Activated CD8-positive, alpha-beta memory T cell treated with anti-CD3 and anti-CD28 coated beads for 4 hours (primary cell): ENCODE data around the gene ANKRD60.

ENCODE experiments used
- DNase-seq, 2 donors: peaks; one replicate each; pipeline ENCODE4 v3.0.0-alpha.2; 2020; ENCODE audit warnings: low read depth in 2 of 2

The ANKRD60 gene, protein sequence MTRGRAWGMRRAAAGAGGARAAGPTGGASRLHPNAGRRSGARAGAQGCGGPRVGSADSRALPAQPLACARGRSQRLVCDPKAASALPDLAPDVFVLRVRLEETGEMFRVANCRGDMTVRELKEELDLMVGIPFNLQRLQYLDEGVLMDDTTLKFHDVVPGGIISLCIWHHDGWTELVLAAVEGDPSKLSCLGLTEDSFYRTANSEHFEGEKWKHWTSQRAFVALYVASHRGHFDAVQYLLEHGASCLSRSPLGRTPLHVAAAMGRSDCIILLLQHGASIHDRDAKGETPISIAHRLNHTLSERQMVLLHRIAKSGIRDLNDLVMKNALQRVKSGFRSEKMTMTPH

DNA sequence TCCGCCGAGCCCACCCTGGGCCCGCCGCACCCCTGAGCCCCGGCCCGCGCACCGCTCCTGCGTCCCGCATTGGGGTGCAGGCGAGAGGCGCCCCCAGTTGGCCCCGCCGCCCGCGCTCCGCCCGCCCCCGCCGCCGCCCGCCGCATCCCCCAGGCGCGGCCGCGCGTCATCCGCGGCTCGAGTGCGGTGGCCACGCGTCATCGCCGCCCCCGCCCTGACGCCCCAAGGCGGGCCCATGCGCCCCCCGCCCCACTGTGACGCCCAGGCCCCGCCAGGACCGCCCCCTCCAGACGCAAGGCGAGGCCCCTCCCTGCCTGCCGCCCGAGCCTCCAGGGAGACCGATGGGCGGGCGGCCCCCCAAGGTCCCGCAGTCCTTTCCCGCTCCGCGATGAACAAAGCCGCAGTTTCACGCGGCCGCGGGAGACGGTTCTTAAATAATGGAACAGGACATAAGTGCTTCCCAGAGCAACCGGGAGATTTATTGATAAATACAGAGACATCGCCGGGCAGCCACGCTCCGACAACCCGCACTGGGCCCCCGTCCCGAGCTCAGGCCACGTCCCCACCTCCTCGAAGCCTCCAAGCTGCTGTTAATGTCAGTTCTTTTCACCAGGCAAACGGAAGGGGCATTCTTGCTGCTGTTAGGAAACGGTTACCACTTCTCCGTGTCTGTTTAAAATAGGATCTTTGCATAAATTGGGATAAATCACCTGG is at the start of gene ANKRD60:
ANKRD60 (minus strand) TSS at position 170 of the 714 bp plus-strand sequence; CDS start at position 170, 0 bp downstream.
- DNase-seq, result peak; percentile 13 to 19

DNA sequence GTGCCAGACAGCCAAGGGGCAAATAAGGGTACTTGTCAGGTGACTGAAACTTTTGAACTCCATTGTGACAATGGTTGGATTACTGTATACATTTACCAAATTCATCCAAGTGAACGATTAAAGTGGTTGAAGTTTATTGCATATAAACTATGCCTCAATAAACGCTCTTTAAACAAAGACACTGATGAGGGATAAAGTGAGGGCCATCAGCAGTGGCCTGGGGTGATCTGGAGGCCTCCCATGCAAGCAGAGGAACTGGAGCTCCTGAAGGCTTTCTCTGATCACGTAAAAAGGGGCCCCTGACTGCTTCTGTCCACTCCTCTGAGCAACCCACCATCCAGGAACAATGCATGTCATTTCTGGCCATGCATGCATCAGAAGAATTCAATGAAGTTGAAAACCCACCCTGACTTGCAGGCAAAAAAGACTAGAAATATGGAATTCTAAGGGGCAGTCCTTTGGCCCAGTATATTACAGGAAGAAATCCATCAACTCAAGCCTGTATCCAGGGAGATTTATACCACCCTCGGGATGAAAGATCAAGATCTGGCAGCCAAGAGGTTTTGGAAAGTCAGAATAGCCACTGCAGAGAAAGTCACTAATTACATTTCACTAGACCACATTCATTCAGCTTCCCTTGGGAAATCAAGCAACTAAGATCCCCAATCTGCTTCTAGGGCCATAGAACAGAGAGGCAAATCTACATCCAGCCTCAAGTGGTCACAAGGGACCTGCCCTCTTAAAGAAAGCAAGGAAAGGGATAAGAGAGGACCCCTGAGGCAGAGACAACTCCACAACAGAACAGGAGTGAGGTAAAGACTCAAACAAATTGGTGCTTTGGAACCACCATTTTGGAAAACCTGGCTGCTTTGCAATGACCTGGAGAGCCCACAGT is 49.4 kb upstream of the ANKRD60 start:
- DNase-seq, result no peak

DNA sequence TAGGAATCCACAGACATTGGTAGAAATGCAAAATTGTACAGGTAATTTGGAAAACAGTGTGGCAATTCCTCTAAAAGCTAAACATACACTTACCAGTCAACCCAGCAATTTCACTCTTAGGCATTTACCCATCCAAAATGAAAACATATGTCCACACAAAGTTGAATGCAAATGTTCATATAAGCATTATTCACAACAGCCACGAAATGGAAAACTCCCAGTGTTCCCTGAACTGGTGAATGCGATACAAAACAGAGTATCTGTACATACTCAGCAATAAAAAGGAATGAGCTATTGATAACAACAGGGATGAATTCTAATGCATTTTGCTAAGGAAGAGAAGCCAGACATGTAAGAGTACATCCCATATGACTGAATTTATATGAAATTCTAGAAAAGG is 48.7 kb upstream of the ANKRD60 start:
- DNase-seq, result no peak

DNA sequence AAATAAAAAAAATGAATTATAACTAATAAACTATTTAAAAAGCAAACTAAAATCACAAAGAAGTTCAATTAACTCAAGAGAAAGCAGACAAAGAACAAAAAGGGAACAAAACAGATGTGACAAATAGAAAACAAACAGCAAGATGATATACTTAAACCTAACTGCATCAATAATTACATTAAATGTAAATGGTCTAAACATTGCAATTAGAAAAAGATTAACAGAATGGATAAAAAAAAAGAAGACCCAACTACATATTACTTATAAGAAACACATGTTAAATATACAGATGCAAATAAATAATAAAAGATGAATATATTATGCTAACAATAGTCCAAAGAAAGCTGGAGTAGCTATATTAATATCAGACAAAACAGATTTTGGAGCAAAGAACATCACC is 45.9 kb upstream of the ANKRD60 start:
- no peak for DNase-seq

DNA sequence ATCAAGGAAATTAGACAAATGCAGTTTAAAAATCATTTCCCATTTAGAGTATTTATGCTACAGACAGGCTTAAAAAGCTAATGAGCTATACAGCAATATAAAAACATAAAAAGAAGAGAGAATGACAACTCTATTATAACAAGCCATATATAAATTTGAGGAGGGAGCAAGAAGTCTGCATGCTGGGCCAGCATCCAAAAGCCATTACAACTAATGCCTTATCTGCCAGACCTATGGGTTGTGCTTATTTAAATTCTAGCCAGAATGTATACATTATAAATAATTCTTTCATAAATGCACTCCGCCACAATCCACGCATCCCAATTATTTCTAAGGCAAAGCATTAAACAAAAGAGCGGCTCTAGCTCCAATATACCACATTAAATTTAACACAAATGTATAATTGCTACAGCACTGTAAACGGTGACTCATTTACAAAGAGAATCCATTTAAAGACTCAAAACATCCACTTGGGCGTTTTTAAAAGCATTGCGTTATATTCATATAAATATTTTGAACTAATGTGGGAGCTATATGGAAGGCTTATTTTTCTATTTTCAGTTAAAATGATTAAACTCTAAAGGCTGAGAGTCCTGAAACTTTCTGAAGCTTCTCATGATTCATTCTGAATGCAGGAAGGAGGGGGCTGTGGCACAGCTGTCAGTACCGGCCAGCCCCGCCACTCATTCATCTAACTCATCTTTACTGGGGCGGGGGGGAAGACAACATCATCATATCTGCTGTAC is 43.3 kb upstream of the ANKRD60 start:
- no peak for DNase-seq

DNA sequence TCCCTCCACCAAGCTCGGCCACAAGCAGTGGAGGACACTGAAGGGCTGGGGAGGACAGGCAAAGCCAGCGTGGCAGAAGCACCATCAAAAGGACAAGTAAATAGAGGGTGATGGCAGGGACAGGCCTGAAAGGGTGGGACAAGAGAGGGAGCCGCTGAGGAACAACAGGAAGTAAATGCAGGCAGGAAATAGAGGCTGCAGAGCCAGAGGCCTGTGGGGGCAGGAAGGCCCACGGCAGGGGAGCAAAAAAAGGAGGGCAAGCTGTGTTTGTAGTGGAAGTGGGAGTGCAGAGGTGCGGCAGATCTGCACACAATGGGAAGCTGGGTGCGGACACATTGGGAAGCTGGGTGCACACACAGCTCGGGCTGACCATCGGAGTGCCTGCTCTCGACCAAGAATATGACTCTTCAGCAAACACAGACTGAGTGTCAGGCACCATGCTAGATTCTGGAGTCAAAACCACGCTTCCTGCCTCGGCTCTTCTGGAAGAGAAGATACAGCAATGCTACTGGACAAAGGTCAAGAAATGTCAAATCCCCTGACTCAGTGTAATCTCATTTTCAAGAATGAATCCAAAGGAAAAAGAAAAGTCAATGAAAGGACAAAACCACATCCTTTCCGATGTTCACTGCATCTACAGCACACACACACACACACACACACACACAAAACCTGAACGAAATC is 40.6 kb upstream of the ANKRD60 start:
- DNase-seq, result no peak

DNA sequence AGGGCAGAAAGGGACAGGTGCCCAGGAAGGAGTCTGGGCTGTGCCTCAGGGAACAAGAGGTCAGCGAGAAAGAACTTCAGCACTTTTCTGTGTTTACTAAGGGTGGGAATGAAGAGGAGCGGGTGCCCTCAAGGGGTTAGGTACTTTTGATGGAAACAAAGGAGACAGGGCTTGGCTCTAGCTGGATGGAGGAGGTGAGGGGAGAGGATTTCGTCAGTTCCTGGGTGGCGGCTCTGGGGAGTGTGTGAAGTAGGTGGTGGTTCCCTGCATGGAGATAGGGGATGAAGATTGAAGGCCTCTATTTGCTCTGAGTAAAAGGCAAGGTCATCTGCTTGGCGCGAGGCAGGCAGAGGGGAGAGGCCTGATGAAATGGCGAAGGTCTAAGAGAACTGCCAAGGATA is 40.0 kb upstream of the ANKRD60 start:
- no peak for DNase-seq

DNA sequence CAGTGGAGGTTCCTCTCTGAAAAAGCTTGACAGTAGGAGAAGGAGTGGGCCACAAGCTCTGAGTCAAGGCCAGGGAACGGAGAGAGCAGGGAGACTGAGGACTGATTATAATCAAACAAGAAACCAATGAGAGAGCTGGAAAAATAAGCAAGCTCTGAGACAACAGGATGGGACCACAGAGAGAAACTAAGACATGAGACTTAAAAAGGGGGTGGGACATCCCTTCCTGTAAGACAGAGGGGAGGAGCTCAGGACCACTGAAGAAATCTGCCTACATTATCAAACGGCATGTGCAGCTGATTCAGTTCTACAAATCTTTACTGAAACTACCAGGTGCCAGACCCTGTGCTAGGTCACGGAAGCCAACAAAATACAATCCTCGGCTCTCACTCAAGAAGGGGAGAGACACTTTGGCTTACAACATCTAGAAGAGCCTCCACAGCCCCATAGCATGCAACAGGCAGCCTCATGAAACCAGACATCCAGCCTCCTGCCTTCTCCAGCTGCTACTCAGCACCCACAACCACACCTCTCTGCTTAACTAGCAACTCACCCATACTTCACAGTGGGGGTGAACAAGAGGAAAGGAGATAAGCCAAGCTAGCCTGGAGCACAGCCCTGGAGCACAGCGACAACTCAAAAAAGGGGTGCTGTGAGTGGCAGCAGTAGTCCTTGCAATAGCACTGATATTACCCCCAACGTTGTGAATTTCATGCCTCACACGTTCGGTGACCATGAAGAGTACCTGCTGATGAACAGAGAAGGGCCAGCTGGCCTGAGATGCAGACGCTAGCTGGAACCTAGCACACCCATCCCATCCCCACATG is 39.1 kb upstream of the ANKRD60 start:
- no peak for DNase-seq

DNA sequence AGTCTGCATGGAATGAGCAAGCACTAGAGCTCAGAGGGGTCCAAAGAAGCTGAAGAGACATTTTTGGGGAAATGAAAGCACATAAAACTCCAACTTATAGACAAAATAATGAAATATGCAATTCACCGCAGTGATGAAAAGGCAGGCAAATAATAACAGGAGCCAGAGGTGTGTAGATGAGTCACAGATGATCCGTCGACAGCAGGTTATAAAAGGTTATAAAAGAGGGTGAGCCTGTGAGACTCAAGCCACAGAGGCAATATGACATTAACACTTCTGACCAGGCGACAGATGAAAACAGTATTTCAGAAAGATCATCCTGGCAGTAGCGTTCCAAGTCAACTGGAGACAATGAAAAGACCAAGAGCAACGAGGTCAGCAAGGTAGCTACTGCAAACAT is 35.8 kb upstream of the ANKRD60 start:
- DNase-seq, result no peak

DNA sequence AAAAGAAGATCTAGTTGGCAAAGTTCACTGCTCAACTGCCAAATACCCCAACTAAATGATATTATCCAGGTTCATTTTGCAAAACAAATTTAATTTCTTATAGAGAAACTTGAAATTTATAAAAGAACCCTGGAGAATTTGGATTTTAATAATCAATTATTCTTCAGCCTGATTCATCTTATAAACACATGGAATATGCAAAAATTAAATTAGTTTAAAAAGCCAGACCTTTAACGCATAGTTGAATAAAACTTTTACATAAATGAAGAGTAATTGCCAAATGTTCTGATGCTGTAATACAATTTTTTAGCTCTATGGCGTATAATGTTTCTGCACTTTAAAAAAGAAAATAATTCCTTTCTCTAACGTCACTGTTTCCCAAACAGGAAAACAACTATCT is 33.2 kb upstream of the ANKRD60 start:
- DNase-seq, result no peak

DNA sequence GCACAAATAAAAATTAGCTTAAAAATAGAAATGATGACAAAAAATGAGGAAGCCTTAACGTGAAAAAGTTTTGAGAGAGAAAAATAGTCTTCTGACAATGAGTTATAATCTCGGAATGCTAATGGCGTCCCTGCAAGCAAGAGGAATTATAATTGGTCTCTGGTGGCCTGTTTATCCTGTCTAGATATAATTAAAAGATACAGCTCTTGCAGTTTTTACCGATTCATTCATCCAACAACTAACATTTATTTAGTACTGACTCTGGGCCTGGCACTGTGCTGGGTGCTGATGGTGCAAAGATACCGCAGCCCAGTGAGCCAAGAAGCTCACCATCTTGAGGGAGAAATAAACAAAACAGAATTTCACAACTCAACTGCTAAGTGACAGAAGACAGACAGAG is 31.6 kb upstream of the ANKRD60 start:
- DNase-seq, result no peak

DNA sequence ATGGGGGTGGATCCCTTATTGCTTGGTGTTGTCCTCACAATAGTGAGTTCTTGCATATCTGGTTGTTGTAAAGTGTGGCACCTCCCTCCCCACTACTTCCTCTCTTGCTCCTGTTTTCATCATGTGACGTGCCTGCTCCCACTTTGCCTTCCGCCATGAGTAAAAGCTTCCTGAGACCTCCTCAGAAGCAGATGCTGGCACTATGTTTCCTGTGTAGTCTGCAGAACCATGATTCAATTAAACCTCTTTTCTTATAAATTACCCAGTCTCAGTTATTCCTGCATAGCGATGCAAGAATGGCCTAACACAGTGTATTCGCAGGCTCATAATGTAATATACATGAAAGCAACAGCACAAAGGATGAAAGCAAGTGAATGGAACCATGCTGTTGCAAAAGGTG is 28.4 kb upstream of the ANKRD60 start:
- no peak for DNase-seq

DNA sequence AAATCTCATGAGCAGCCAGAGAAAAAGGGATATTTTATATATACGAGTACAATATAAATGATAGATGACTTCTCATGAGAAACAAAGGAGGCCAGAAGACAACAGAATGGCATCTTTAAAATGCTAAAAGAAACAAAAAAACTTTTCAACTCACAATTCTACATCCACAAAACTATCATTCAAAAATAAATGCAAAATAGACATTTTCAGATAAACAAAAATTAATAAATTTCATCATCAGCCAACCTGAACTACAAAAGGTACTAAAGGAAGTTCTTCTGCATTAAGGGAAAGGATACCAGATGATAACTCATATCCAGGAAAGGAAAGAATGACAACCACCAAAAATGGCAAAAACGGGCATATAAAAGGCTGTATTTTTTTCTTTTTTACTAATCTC is 27.9 kb upstream of the ANKRD60 start:
- no peak for DNase-seq

DNA sequence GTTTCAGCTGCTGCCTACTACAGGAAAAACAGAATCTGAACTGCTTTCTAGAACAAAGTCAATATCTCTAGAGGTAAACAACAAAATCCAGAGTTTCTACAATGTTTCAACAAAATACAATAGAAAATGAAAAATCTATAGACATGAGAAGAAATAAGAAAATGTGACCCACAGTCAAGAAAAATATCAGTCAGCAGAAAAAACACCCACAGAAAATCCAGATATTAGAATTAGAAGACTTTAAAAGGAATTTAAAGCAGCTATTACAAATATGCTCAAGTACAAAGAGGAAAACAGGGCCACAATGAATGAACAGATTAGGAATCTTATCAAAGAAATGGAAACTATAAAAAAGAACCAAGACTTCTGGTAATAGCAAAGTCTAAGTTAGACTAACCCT is 26.4 kb upstream of the ANKRD60 start:
- no peak for DNase-seq

DNA sequence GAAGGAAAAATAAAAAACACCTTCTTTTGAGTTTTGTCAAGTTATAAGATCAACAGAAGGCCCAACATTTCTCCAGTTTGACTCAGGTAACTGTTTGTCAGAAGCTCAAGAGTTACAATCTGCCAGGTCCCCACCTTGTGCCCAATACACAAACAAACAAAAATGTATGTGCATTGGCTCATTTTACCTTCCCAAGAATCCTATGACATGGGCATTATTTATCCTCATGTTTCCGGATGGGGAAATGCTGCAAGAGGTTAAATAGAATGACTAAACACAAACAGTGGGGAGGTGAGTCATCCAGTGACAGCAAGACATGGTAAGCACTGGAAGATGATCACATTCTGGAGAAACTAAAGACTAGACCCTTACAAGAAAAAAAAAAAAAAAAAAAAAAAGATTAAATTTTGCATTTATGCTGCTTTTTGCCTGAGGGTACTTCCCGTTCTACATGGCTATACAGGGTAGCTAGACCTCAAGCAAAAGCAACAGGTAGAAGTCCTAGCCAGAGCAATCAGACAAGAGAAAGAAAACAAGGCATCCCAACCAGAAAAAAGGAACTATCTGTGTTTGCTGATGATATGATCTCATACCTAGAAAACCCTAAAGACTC is 23.6 kb upstream of the ANKRD60 start:
- DNase-seq, result no peak

DNA sequence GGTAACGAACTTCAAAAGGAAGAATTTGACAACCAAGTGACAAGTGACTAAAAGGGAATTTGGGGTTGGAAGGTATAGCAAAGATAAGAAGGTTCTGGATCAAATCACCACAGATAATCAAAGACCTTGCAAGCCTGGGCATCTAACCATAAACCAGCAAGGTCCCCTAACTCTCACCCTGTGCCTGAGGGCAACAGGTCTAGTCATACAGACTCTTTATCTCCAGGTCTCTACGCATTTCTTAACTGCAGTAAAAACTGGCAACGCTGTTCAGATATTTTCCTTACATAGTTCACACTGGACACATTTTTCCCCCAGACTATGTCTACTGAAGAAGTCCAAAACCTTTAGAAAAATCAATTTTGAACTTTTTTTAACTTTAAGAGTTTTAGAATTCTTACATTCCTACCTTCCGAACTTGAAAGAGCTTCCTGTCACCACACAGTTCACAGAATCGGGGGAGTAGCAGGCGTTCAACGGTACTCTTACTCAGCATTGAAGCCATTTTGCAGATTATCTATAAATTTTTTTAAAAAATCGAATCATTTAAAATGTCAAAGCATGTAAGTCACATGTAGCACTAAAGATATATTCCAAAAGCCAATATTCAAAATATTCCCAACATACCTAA is 23.0 kb upstream of the ANKRD60 start:
- no peak for DNase-seq

DNA sequence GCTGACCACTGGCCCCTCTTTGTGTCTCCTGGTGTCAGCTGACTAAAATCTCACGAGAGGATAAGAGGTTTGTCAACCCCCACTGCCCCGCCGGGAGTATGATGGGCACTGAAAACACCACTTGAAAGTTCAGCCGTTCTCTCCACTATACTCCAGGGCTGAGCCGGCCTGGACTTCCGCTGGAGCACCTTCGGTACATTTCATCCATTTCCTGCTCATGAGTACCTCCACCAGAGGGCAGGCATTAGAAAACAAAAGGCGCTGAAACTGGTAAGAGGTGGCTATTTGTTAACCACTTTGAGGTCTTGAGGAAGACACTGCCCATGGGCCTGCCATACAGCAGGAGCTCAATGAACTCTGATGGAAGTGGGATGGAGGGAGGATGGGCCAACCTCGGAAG is 17.9 kb upstream of the ANKRD60 start:
- no peak for DNase-seq

DNA sequence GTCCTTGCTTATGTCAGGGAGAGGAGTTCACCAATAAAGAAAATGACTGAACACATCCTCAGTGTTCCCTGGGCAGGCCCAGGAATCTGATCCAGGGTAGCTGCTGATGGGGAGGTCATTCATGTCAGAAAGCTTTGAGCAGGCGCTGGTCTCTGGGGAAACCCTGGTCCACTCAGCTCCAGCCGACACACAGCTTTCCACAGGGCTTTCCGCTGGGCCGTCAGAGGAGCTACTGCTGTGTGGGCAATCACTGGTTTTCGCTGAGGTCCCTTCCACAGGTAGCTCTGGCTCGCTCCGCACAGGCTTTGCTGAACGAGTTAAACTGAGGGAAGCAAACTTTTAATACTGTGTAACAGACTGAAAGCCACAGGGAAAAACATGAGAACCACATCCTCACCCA is 17.5 kb upstream of the ANKRD60 start:
- no peak for DNase-seq

DNA sequence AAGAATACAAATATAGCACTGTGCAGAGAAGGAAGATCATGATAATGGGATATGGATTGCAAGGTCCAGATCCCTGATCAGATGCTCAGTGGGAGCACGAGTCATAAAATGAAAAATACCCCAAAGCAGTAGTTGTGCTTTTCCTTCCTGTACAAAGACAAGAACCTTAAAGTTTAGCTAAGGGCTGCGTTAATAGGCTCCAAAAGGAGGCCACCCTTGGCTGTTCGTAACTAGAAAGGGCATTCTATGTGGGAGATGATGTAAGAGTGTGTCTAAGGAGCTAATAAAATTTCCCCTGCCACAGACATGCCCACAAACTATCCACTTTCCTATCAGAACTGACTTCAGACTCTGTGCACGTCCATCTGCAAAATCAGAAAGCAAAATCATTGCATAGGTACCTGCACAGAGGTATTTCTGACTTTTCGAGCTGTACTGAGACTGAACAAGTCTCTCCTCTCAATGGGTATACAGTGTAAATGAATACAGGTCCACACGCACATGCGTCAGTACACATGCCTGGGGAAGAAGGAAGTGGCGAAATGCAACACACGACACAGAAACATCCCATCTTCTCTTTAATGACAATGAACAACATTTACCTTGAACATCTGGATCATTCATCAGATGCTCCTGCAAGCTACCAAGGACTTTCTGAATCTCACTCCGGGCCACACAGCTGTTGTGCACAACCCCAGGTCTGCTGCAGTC is 16.9 kb upstream of the ANKRD60 start:
- DNase-seq, result no peak
